GM23338 (cell line): Measurements from ENCODE around the gene TSPOAP1. TPM values are rescaled to one million over a fixed set of nuclear protein-coding genes. Genes with fewer than 3 reads are reported as not detected.

ENCODE experiments used
- ATAC-seq: fragments of 200-7000 bp; cut with Tn5 transposase; 3 replicates; pipeline ENCODE4 v1.9.1; 2020
- DNase-seq: peaks from one replicate; pipeline ENCODE4 v3.0.0-alpha.2; 2015; ENCODE audit warnings: low spot score
- H2AFZ ChIP-seq: fragments of 200-600 bp; sonication (generic); 2 replicates; pipeline ENCODE4 v1.8.0; 2016; ENCODE audit warnings: antibody characterized with exemption, mild to moderate bottlenecking, moderate library complexity
- H3F3A ChIP-seq: fragments of 200-600 bp; sonication (generic); replicated peaks from 2 replicates; pipeline ENCODE4 v1.8.0; 2017; ENCODE audit warnings: antibody characterized with exemption, mixed run types, low read depth
- H3K27ac ChIP-seq: fragments of 200-600 bp; sonication (generic); 2 replicates; pipeline ENCODE4 v1.6.1; 2016; ENCODE audit warnings: low read depth
- H3K27me3 ChIP-seq: fragments of 200-600 bp; sonication (generic); 2 replicates; pipeline ENCODE4 v1.8.0; 2016; ENCODE audit warnings: mild to moderate bottlenecking, mixed run types, moderate library complexity; ENCODE audit not compliant: insufficient read depth
- H3K36me3 ChIP-seq: fragments of 200-600 bp; sonication (generic); 2 replicates; pipeline ENCODE4 v1.8.0; 2016; ENCODE audit warnings: mild to moderate bottlenecking; ENCODE audit not compliant: insufficient read depth
- H3K4me1 ChIP-seq: fragments of 200-600 bp; sonication (generic); 2 replicates; pipeline ENCODE4 v1.8.0; 2016; ENCODE audit warnings: mild to moderate bottlenecking, moderate library complexity; ENCODE audit not compliant: insufficient read depth
- H3K4me2 ChIP-seq: fragments of 200-600 bp; sonication (generic); 2 replicates; pipeline ENCODE4 v1.7.1; 2017; ENCODE audit warnings: mixed run types
- H3K4me3 ChIP-seq: fragments of 200-600 bp; sonication (generic); 2 replicates; pipeline ENCODE4 v1.6.1; 2016; ENCODE audit warnings: mixed run types
- H3K79me2 ChIP-seq: fragments of 200-600 bp; sonication (generic); replicated peaks from 2 replicates; pipeline ENCODE4 v1.8.0; 2017; ENCODE audit warnings: mild to moderate bottlenecking; ENCODE audit not compliant: insufficient read depth
- H3K9me2 ChIP-seq: fragments of 200-600 bp; sonication (generic); 2 replicates; pipeline ENCODE4 v1.8.0; 2017; ENCODE audit not compliant: insufficient read depth
- H4K20me1 ChIP-seq: fragments of 200-600 bp; sonication (generic); replicated peaks from 2 replicates; pipeline ENCODE4 v1.8.0; 2017; ENCODE audit warnings: mild to moderate bottlenecking; ENCODE audit not compliant: insufficient read depth
- H3K27ac Mint-ChIP-seq: 2 replicates; pipeline ENCODE4 v1.8.0; 2020; ENCODE audit warnings: inconsistent platforms, mild to moderate bottlenecking, moderate library complexity, mixed read lengths
- H3K27me3 Mint-ChIP-seq: 3 replicates; pipeline ENCODE4 v1.8.0; 2022; ENCODE audit warnings: low read depth, mild to moderate bottlenecking, moderate library complexity, mixed read lengths, inconsistent platforms; ENCODE audit not compliant: insufficient read depth, poor library complexity
- H3K36me3 Mint-ChIP-seq: 3 replicates; pipeline ENCODE4 v1.8.0; 2021; ENCODE audit warnings: low read depth, mild to moderate bottlenecking, inconsistent platforms, moderate library complexity, mixed read lengths
- H3K4me1 Mint-ChIP-seq: 3 replicates; pipeline ENCODE4 v1.8.0; 2020; ENCODE audit warnings: mild to moderate bottlenecking, inconsistent platforms, mixed read lengths
- H3K4me3 Mint-ChIP-seq: 3 replicates; pipeline ENCODE4 v1.8.0; 2021; ENCODE audit warnings: moderate library complexity, mild to moderate bottlenecking, inconsistent platforms, mixed read lengths
- H3K9me3 Mint-ChIP-seq: 3 replicates; pipeline ENCODE4 v1.8.0; 2020; ENCODE audit warnings: moderate library complexity, mild to moderate bottlenecking, inconsistent platforms, mixed read lengths
- CREB1 ChIP-seq: fragments of 250-450 bp; sonication (Bioruptor Pico); IDR thresholded peaks from 2 replicates; pipeline ENCODE4 v1.5.0; 2020; ENCODE audit warnings: low read depth, mild to moderate bottlenecking, moderate library complexity
- EZH2 ChIP-seq: fragments of 200-600 bp; sonication (generic); IDR thresholded peaks from one replicate; pipeline ENCODE4 v1.8.0; 2017; ENCODE audit warnings: antibody characterized with exemption, mild to moderate bottlenecking, low read depth; ENCODE audit not compliant: unreplicated experiment
- EZH2phosphoT487 ChIP-seq: fragments of 200-600 bp; sonication (generic); IDR thresholded peaks from one replicate; pipeline ENCODE4 v1.8.1; 2018; ENCODE audit warnings: antibody characterized with exemption; ENCODE audit not compliant: unreplicated experiment
- NANOG ChIP-seq: IDR thresholded peaks from 2 replicates; pipeline ENCODE4 v1.6.1; 2016; ENCODE audit warnings: antibody characterized with exemption, borderline replicate concordance
- POLR2AphosphoS5 ChIP-seq: IDR thresholded peaks from 2 replicates; pipeline ENCODE4 v1.6.1; 2016; ENCODE audit warnings: antibody characterized with exemption, low read depth
- REST ChIP-seq: IDR thresholded peaks from one replicate; pipeline ENCODE4 v1.6.1; 2018; ENCODE audit warnings: antibody characterized with exemption; ENCODE audit not compliant: unreplicated experiment
- STAT1 ChIP-seq: IDR thresholded peaks from one replicate; pipeline ENCODE4 v1.6.1; 2016; ENCODE audit warnings: antibody characterized with exemption; ENCODE audit not compliant: unreplicated experiment
- ZNF114 ChIP-seq: fragments of 250-450 bp; sonication (Bioruptor Pico); IDR thresholded peaks from 2 replicates; pipeline ENCODE4 v1.5.0; 2020; ENCODE audit warnings: mild to moderate bottlenecking, moderate library complexity
- polyA plus RNA-seq: library from polyadenylated mRNA; unstranded; fragments of >200 nt; fragmentation: Nextera tagmentation; extraction: Ambion mirVana; gene quantifications from 2 replicates; pipeline ENCODE4 v1.2.1, GENCODE V29; 2016
- total RNA-seq: library from RNA; depleted of rRNA; stranded (reverse); fragments of >200 nt; shearing (Covaris generic); gene quantifications from 2 replicates; pipeline ENCODE4 v1.2.3, GENCODE V29; 2014
- TF ChIP-seq, protein P1 (sequence below), 2 experiments: fragments of 200-600 bp in 1 of 2; sonication (generic) in 1 of 2; conservative IDR thresholded peaks; 2 replicates each; pipeline versions ENCODE4 v1.5.1 to v1.6.1; 2016 to 2017; ENCODE audit warnings: antibody characterized with exemption in 2 of 2, low read depth in 2 of 2, mild to moderate bottlenecking in 2 of 2, moderate library complexity in 1 of 2
- TF ChIP-seq, protein P2 (sequence below): IDR thresholded peaks from 2 replicates; pipeline ENCODE4 v1.6.1; 2016; ENCODE audit warnings: antibody characterized with exemption

The TSPOAP1 gene
- total and polyA plus RNA-seq, 2 experiments from 2014 or later = 7.3 to 11.8 TPM

- no peak overlapping the region for H3K4me2 ChIP-seq
- H3K9me2 ChIP-seq = no peaks in the 10 kb centered on the region
- H3F3A ChIP-seq = no peaks in the 10 kb centered on the region
- H3K27ac ChIP-seq = no peak overlapping the region
- no peak overlapping the region for H3K4me3 Mint-ChIP-seq
- H3K36me3 Mint-ChIP-seq = no peaks in the 10 kb centered on the region
- H3K27me3 ChIP-seq = no peaks in the 10 kb centered on the region
- peaks cover 4% of the 10 kb centered on the region; the same call in 2 of the 3 replicates for H3K4me1 Mint-ChIP-seq
- H3K27ac Mint-ChIP-seq = no peak overlapping the region
- H3K9me3 Mint-ChIP-seq = no peaks in the 10 kb centered on the region
- no peak overlapping the region for H3K4me3 ChIP-seq
- DNase-seq = no peak
- no peak for TF ChIP-seq ZNF114 (CRISPR knock-in tag)
- TF ChIP-seq, protein P1, sequence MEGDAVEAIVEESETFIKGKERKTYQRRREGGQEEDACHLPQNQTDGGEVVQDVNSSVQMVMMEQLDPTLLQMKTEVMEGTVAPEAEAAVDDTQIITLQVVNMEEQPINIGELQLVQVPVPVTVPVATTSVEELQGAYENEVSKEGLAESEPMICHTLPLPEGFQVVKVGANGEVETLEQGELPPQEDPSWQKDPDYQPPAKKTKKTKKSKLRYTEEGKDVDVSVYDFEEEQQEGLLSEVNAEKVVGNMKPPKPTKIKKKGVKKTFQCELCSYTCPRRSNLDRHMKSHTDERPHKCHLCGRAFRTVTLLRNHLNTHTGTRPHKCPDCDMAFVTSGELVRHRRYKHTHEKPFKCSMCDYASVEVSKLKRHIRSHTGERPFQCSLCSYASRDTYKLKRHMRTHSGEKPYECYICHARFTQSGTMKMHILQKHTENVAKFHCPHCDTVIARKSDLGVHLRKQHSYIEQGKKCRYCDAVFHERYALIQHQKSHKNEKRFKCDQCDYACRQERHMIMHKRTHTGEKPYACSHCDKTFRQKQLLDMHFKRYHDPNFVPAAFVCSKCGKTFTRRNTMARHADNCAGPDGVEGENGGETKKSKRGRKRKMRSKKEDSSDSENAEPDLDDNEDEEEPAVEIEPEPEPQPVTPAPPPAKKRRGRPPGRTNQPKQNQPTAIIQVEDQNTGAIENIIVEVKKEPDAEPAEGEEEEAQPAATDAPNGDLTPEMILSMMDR (conservative IDR thresholded peaks at IDR 0.05; ENCODE audit: low read depth in 2 of 2) = no peak
- no peak for TF ChIP-seq POLR2AphosphoS5
- no peak for TF ChIP-seq STAT1
- TF ChIP-seq EZH2 = no peak
- TF ChIP-seq REST = no peak
- TF ChIP-seq, protein P2, sequence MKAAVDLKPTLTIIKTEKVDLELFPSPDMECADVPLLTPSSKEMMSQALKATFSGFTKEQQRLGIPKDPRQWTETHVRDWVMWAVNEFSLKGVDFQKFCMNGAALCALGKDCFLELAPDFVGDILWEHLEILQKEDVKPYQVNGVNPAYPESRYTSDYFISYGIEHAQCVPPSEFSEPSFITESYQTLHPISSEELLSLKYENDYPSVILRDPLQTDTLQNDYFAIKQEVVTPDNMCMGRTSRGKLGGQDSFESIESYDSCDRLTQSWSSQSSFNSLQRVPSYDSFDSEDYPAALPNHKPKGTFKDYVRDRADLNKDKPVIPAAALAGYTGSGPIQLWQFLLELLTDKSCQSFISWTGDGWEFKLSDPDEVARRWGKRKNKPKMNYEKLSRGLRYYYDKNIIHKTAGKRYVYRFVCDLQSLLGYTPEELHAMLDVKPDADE = no peak
- H2AFZ ChIP-seq = peak overlapping the region; percentile 12; the same call in 1 of the 2 replicates
- no peaks in the 10 kb centered on the region for H3K4me1 ChIP-seq
- no peak for ATAC-seq
- no peaks in the 10 kb centered on the region for H3K36me3 ChIP-seq
- H4K20me1 ChIP-seq = no peaks in the 10 kb centered on the region
- no peaks in the 10 kb centered on the region for H3K27me3 Mint-ChIP-seq
- no peaks in the 10 kb centered on the region for H3K79me2 ChIP-seq
Observed at GRCh38 chr17:58291246-58291645, 37.3 kb downstream of the TSPOAP1 start.

DNA sequence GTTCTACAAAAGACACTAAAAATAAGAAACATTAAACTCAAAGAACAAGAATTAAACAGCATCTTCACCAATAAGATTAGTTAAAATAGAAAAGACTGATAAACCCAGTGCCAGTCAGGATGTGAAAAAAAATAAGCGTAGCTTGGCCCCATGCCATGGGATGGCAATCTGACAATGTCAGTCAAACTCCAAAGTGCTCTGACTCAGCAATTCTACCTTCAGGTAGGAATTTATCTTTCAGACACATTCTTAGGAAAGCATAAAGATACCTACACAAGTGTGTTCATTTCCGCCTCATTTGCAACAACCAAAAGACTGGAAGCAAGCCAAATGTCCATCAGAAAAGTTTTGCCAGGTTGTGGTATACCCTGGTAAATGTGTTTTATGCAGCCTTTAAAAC is 38.7 kb downstream of the TSPOAP1 start:
- no peaks in the 10 kb centered on the region for H3K36me3 ChIP-seq
- 0 out of 2 replicates have a peak overlapping the region, but pooled peaks have one; percentile 10 for H3K27ac Mint-ChIP-seq
- H3K4me3 ChIP-seq = no peak overlapping the region
- ATAC-seq = no peak
- no peaks in the 10 kb centered on the region for H3K27me3 ChIP-seq
- no peaks in the 10 kb centered on the region for H3F3A ChIP-seq
- H4K20me1 ChIP-seq = no peaks in the 10 kb centered on the region
- H3K4me2 ChIP-seq = no peak overlapping the region
- H3K9me3 Mint-ChIP-seq = no peaks in the 10 kb centered on the region
- H3K27ac ChIP-seq = no peak overlapping the region
- no peak overlapping the region for H3K4me3 Mint-ChIP-seq
- H3K9me2 ChIP-seq = no peaks in the 10 kb centered on the region
- DNase-seq = no peak
- H2AFZ ChIP-seq = peak overlapping the region; percentile 82; the same call in 1 of the 2 replicates
- H3K4me1 ChIP-seq = 0 out of 2 replicates have a peak, but pooled peaks cover 6% of the 10 kb centered on the region
- peaks cover 2% of the 10 kb centered on the region for H3K27me3 Mint-ChIP-seq
- no peaks in the 10 kb centered on the region for H3K36me3 Mint-ChIP-seq
- peaks cover 9% of the 10 kb centered on the region for H3K4me1 Mint-ChIP-seq
- H3K79me2 ChIP-seq = no peaks in the 10 kb centered on the region
- TF ChIP-seq STAT1 (no peak), NANOG (no peak), ZNF114 (CRISPR knock-in tag) (no peak), EZH2phosphoT487 (no peak), CREB1 (CRISPR knock-in tag) (no peak), REST (no peak)
- TF ChIP-seq, protein P2 = no peak
